HG03045 (cell line): ENCODE results near the gene NGFR.
"Not testable (repeated sequence)": the region's sequence is repeated elsewhere in the genome, so short reads cannot be mapped to it uniquely, and the experiment has no call there.

Experiments used
- ATAC-seq: cut with Tn5 transposase; IDR thresholded peaks from one replicate; pipeline ENCODE4 v1.9.1; 2021; ENCODE audit warnings: mild to moderate bottlenecking, moderate library complexity; ENCODE audit not compliant: unreplicated experiment

Gene NGFR

GRCh38 chr17:49545007-49545660 lies 50.0 kb downstream of the NGFR start:
- ATAC-seq = no peak

DNA sequence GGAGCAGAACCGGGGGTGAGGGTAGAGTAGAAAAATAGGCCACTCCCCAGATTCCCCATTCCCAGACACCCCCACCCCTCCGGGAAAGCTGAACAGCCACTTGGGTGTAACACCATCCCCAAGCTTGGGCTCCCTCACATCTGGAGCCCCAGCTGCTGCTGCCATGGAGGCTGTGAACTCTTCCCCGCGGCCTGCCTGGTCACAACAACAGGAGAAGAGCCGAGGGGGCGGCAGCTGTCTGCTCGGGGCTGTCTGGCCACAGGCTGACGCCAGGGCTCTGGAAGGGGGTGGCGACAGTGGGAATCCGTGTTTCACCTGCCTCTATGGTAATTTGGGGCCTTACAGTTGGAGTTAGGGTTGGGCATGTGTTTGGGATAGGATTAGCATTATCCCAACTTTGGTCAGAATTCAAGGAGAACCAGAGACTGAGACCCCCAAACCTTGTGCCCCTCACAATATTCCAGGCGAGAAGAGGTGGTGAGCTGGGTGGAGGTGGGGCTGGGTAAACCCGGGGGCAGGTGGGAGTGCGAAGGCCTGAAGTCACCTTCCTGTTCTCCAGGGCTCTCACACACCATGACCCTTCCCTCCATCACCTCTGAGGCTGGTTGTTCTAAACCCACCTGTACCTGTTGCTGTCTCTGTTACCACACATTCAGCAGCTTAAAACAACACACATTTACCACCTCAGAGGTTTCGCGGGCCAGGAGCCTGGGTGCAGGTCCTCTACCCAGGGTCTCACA lies 50.9 kb downstream of the NGFR start:
- no peak for ATAC-seq

- no peak for ATAC-seq
Observed at GRCh38 chr17:49546546-49547535, 51.7 kb downstream of the NGFR start.

DNA sequence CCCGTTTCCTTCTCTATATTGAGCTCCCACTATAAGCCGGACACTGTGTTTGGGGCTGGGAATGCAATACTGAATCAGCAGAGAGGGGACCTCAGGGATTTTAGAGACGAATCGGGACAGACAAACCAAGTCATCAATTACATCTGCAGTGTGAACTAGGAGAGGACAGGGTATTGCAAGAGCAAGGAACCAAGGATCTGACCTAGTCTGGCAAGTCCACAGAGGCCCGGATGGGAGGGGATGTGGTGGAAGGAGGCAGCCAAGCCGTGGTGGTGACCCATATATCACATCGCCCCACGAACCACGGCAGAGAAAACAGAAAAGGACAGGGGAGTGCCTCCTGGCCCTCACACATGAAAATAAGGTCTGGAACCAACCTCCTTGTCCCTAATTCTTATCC lies 52.5 kb downstream of the NGFR start:
- ATAC-seq = no peak

GRCh38 chr17:49548051-49548505 lies 53.0 kb downstream of the NGFR start:
- ATAC-seq = no peak

GRCh38 chr17:49548506-49549310 lies 53.6 kb downstream of the NGFR start:
- no peak for ATAC-seq

- no peak for ATAC-seq
Observed at GRCh38 chr17:49549311-49549605, 54.2 kb downstream of the NGFR start.

DNA sequence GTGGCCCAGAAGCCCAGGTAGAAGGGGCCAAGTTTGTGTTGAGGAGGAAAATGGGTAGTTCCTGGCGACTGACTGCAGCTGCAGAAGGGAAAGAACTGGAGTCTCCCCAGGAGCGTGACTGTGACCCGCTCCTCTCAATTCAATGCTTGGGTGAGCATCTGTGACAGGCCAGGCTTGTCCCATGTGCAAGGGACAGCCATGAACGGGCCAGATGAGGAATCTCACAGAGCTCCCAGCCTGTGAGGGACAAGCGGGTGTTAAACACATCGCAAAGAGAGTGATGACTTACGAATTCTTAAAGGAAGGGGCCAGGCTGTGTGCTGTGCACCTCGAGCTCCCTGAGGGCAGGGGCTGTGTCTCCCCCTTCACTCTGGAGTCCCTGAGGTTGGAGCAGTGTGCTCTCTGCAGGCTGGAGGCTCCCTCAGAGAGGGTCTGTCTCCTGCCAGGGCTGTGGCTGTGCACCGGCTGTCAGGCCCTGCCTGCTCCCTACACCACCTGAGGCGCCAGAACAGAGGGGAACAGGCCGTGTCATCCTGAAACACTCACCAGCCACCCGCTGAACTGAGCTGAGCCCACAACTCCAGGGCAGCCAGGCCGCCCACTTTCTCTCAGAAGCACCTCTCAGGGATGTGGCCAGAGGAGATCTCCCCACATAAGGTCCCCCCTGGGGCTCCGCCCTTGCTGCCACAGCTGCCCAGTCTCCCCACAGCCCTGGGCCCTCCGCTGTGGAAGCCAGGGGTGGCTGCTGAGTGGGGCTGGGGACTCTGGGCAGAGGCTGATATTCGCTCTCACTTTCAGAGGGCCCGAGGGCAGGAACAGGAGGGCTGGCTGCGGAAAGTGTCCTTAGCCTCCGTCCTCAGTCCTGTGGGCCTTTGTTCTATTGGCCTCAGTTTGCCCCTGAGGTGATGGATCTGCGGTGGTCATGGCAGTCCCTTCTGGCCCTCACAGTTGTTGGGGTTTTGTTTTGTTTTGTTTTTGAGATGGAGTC lies 54.9 kb downstream of the NGFR start:
- ATAC-seq = no peak

DNA sequence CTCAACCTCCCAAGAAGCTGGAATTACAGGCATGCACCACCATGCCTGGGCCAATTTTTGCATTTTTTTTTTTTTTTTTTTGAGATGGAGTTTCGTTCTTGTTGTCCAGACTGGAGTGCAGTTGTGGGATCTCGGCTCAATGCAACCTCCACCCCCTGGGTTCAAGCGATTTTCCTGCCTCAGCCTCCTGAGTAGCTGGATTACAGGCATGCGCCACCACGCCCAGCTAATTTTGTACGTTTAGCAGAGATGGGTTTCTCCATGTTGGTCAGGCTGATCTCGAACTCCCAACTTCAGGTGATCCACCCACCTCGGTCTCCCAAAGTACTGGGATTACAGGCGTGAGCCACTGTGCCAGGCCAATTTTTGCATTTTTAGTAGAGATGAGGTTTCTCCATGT lies 55.7 kb downstream of the NGFR start:
- not testable (repeated sequence) for ATAC-seq

- no peak for ATAC-seq
Observed at GRCh38 chr17:49551221-49552069, 56.4 kb downstream of the NGFR start.

DNA sequence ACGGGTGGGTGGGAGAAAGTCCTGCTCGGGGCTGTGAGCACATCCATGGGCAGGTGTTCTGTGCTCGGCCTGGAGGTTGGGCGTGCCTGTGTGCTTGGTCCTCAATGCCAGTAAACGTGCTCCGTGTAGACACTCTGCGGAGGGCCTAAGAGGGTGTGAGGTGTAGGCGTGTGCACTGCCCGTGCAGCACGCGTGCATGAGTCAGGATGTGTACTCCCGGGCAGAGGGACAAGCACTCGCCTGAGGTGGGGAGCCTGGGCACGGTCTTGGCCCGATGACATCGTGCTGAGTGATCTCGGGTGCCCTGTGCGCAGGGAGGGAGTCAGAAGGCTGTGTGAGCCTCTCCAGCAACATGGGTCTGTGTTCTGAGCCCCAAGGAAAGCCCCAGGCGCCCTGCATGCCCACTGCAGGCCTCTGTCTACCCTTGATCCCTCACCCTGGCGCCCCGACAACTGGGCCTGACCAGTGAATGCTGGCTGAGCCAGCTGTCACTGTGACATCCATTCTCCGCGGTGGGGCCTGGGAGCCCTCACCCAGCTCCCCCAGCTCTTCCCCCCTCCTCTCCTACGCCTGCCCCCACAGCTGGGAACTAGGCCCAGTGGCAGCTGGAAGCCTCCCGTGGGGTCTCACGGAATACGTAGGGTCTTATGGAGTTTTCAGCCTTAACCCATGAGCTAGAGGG lies 57.1 kb downstream of the NGFR start:
- no peak for ATAC-seq

DNA sequence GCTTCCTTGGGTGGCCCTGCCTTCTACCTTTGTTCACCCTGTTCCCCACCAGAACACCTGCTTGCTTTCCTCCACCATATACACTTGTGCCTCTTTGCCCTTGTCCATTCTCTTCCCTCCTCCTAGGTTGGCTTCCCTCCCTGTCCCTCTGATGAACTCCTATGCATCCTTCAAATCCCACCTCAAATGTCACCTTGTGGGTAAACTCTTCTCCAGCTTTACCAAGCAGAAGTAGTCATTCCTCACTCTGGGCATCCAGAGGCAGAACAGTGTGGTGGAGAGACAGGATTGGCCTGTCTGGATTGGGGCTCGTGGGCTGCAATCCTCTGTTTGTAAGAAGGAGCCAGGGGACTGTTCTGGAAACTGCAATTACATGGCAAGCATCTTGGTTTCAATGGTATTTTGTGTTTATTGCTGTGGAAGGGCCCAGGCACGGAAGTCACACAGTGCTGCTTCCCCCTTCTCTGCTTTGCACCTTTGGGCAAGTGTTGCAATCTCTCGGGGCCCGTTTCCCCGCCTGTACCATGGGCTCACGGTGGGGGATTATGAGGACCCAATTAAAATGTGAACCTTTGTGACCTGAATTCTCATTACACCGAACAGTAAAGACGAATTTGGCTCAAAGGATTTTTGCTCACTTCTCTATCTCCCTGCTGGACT lies 58.7 kb downstream of the NGFR start:
- ATAC-seq = no peak

- no peak for ATAC-seq
Observed at GRCh38 chr17:49554694-49555494, 59.8 kb downstream of the NGFR start.

DNA sequence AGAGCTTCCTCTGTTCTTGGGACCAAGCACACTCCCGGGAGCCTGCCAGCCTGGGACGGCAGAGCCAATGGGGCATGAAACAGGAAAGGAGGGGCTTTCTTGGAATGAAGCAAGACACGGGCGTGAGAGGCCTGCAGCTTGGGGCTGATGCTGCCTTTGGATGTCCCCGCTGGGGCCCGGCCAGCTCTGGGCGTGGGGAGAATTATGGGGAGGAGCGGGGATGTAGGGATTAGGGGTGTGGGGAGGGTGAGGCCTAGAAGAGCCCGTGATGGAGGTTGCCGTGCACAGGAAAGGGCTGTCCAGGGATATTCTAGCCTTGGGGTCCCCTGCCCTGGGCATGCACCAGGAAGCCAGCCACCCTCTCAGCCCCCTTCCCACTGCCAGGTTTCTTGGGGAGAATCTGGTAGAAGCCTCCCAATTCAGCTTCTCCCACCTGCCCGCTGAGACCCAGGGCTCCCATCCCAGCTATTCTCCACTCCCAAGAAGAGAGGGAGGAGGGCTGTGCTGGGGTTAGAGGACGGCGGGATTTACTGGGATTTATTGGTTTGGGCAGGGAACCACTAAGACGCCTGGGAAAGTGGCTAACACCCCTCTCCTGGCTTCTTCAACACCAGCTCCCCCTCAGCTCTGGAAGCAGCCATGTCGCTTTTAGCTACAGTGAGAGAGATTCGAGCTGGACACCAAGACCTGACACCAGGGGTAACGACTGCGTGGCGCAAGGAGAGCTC lies 60.6 kb downstream of the NGFR start:
- no peak for ATAC-seq

- no peak for ATAC-seq
Observed at GRCh38 chr17:49556223-49556943, 61.3 kb downstream of the NGFR start.
